ENCODE results near the gene HES1.

The HES1 gene

GRCh38 chr3:194164861-194165260 lies 28.9 kb downstream of the HES1 start:
- no peak overlapping the region for H3K4me3 ChIP-seq (ENCODE audit: low read length)
- DNase-seq (ENCODE audit: low read depth): no peak
- TF ChIP-seq, protein P1, sequence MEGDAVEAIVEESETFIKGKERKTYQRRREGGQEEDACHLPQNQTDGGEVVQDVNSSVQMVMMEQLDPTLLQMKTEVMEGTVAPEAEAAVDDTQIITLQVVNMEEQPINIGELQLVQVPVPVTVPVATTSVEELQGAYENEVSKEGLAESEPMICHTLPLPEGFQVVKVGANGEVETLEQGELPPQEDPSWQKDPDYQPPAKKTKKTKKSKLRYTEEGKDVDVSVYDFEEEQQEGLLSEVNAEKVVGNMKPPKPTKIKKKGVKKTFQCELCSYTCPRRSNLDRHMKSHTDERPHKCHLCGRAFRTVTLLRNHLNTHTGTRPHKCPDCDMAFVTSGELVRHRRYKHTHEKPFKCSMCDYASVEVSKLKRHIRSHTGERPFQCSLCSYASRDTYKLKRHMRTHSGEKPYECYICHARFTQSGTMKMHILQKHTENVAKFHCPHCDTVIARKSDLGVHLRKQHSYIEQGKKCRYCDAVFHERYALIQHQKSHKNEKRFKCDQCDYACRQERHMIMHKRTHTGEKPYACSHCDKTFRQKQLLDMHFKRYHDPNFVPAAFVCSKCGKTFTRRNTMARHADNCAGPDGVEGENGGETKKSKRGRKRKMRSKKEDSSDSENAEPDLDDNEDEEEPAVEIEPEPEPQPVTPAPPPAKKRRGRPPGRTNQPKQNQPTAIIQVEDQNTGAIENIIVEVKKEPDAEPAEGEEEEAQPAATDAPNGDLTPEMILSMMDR (conservative IDR thresholded peaks at IDR 0.05; ENCODE audit: low read length): no peak

DNA sequence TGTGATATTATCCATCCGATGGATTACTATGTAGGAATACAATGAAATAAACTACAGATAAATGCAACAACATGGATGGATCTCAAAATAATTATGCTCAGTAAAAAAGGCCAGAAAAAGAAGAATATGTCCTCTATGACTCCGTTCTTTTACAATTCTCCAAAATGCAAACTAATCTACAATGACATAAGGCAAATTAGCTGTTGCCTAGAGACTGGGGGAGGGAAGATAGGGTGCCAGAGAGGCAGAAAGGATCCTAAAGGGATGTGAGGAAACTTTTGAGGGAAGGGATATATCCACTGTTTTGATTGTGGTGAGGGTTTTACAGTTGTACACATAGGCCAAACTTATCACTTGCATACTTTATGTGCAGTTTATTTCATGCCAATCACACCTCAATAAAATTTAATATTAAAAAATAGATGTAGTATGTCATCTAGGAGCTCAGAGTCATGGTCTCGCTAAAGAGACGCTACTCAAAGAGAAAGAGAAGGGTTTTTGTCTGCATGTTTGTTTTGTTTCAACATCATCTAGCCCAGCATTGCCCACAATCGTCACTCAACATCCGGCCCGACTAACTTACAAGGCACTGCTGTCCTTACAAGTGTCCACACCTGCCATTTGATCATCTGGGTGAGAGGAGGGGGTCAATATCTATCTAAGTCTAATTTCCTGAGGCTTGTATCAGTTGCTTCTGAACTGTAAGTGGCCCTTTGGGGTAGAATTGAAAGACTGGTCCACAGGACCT lies 29.5 kb downstream of the HES1 start:
- TF ChIP-seq, protein P1 (conservative IDR thresholded peaks at IDR 0.05; ENCODE audit: low read length): no peak
- no peak overlapping the region for H3K4me3 ChIP-seq (ENCODE audit: low read length)
- DNase-seq (ENCODE audit: low read depth): no peak

- no peak for DNase-seq (ENCODE audit: low read depth)
- H3K4me3 ChIP-seq (ENCODE audit: low read length): no peak overlapping the region
- TF ChIP-seq, protein P1 (conservative IDR thresholded peaks at IDR 0.05; ENCODE audit: low read length): no peak
Measured at GRCh38 chr3:194166682-194167479, 30.9 kb downstream of the HES1 start.

GRCh38 chr3:194167480-194168282 lies 31.7 kb downstream of the HES1 start:
- TF ChIP-seq, protein P1 (conservative IDR thresholded peaks at IDR 0.05; ENCODE audit: low read length): no peak
- H3K4me3 ChIP-seq (ENCODE audit: low read length): no peak overlapping the region
- DNase-seq (ENCODE audit: low read depth): no peak

DNA sequence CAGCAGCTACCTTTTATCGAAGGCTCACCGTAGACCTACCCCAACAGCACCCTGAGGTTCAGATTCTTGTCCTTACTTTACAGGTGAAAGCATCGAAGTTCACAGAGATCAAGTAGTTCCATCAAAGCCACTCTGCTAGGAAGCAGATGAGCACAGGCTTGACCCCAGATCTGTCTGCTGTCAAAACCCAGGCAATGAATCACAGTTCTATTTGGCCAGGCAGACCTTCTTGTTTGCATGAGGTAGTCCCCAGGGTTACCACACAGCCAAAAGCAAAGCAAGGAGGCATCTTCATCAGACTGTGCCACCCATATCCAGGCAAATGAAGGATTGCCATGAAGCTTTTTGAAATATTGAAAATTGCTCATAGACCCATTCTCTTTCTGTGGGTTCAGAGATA lies 33.0 kb downstream of the HES1 start:
- no peak overlapping the region for H3K4me3 ChIP-seq (ENCODE audit: low read length)
- no peak for DNase-seq (ENCODE audit: low read depth)
- TF ChIP-seq, protein P1 (conservative IDR thresholded peaks at IDR 0.05; ENCODE audit: low read length): no peak

DNA sequence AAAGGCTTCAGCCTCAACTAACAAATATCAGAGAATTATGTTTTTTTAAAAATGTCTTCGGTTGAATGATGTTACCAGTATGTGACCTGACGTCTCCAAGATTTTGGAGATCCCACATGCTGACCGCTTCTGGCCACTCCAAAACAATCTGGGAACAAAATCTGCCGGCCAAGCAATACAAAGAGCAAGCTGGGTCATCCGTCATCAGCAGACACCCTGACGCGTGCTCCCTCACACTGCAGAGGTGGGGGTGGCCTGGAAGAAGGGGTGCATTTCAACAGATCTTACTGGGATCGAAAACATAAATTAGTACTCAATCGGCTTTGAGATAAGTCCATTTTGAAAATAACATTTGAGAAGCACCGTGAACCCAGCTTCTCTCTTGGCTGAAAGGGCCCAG lies 33.6 kb downstream of the HES1 start:
- no peak overlapping the region for H3K4me3 ChIP-seq (ENCODE audit: low read length)
- no peak for DNase-seq (ENCODE audit: low read depth)
- TF ChIP-seq, protein P1 (conservative IDR thresholded peaks at IDR 0.05; ENCODE audit: low read length): no peak

Measured in AG10803 (cell line).